Neural progenitor cell (in vitro differentiated cells): ENCODE results near the gene NDUFS3.

ENCODE experiments used
- EZH2 ChIP-seq: fragments of 200-600 bp; sonication (generic); IDR thresholded peaks from 2 replicates; pipeline ENCODE4 v1.6.1; 2017; ENCODE audit warnings: antibody characterized with exemption, mild to moderate bottlenecking, moderate library complexity
- EZH2phosphoT487 ChIP-seq: fragments of 200-600 bp; sonication (generic); IDR thresholded peaks from 2 replicates; pipeline ENCODE4 v1.6.1; 2017; ENCODE audit warnings: antibody characterized with exemption
- TF ChIP-seq, protein P1 (sequence below): fragments of 200-600 bp; sonication (generic); IDR thresholded peaks from 2 replicates; pipeline ENCODE4 v1.5.1; 2017; ENCODE audit warnings: antibody characterized with exemption, mild to moderate bottlenecking

GRCh38 chr11:47583844-47584243 lies 5.0 kb downstream of the NDUFS3 start:
- TF ChIP-seq EZH2phosphoT487 (no peak), EZH2 (no peak)
- TF ChIP-seq, protein P1, sequence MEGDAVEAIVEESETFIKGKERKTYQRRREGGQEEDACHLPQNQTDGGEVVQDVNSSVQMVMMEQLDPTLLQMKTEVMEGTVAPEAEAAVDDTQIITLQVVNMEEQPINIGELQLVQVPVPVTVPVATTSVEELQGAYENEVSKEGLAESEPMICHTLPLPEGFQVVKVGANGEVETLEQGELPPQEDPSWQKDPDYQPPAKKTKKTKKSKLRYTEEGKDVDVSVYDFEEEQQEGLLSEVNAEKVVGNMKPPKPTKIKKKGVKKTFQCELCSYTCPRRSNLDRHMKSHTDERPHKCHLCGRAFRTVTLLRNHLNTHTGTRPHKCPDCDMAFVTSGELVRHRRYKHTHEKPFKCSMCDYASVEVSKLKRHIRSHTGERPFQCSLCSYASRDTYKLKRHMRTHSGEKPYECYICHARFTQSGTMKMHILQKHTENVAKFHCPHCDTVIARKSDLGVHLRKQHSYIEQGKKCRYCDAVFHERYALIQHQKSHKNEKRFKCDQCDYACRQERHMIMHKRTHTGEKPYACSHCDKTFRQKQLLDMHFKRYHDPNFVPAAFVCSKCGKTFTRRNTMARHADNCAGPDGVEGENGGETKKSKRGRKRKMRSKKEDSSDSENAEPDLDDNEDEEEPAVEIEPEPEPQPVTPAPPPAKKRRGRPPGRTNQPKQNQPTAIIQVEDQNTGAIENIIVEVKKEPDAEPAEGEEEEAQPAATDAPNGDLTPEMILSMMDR = no peak
